Neutrophil (primary cell): ENCODE data around the gene ZNF865.
A peak's percentile ranks its signal among the peaks of the same experiment; 100 is the strongest.

ENCODE experiments used
- H3K27ac ChIP-seq: fragments of 200-600 bp; sonication (generic); 2 replicates; pipeline ENCODE4 v1.5.1; 2016; ENCODE audit warnings: mild to moderate bottlenecking, moderate library complexity
- H3K27me3 ChIP-seq: fragments of 200-600 bp; sonication (generic); 2 replicates; pipeline ENCODE4 v1.6.0; 2016; ENCODE audit warnings: mild to moderate bottlenecking
- H3K36me3 ChIP-seq: fragments of 200-600 bp; sonication (generic); 2 replicates; pipeline ENCODE4 v1.5.1; 2017
- H3K4me1 ChIP-seq, 2 experiments: fragments of 200-600 bp in 1 of 2; sonication (generic) in 1 of 2; 1 replicate in 1 of 2; 2 replicates in 1 of 2; pipeline versions ENCODE4 v1.5.1 to v1.6.1; 2013 to 2016; ENCODE audit warnings: low read depth in 1 of 2, low read length in 1 of 2, mild to moderate bottlenecking in 1 of 2, moderate library complexity in 1 of 2; ENCODE audit not compliant: control insufficient read depth in 1 of 2, insufficient read depth in 1 of 2
- H3K4me3 ChIP-seq, 2 experiments: fragments of 200-600 bp in 1 of 2; sonication (generic) in 1 of 2; 1 replicate in 1 of 2; 2 replicates in 1 of 2; pipeline ENCODE4 v1.5.1; 2013 to 2016; ENCODE audit warnings: low read depth in 1 of 2, low read length in 1 of 2, mild to moderate bottlenecking in 1 of 2, moderate library complexity in 1 of 2
- H3K9me3 ChIP-seq: fragments of 200-600 bp; sonication (generic); 2 replicates; pipeline ENCODE4 v1.5.1; 2016
- CTCF ChIP-seq: fragments of 200-600 bp; sonication (generic); IDR thresholded peaks from 2 replicates; pipeline ENCODE4 v1.5.1; 2016; ENCODE audit warnings: antibody characterized with exemption

The ZNF865 gene

GRCh38 chr19:55640577-55641425 is 35.4 kb downstream of the ZNF865 start, which contains the start of gene ZNF580:
TSS of gene ZNF580 (plus strand) at chr19:55641002. CDS start at chr19:55642509, 1,507 bp downstream.
- H3K27ac ChIP-seq: peak within 1 kb of the TSS; percentile 83
- peak within 1 kb of the TSS; percentile 73 to 96 for H3K4me3 ChIP-seq
- H3K36me3 ChIP-seq: peaks cover 21% of the 10 kb centered on the region
- H3K9me3 ChIP-seq: no peaks in the 10 kb centered on the region
- peaks cover 53 to 66% of the 10 kb centered on the region in 2 experiments for H3K4me1 ChIP-seq
- H3K27me3 ChIP-seq: peaks cover 36% of the 10 kb centered on the region
- TF ChIP-seq CTCF: no peak

- TF ChIP-seq CTCF: no peak
- H3K36me3 ChIP-seq: peaks cover 21% of the 10 kb centered on the region
- no peaks in the 10 kb centered on the region for H3K9me3 ChIP-seq
- peak overlapping the region; percentile 83 for H3K27ac ChIP-seq
- H3K4me3 ChIP-seq: peak overlapping the region; percentile 73 to 96
- H3K4me1 ChIP-seq: peaks cover 45 to 58% of the 10 kb centered on the region in 2 experiments
- H3K27me3 ChIP-seq: peaks cover 36% of the 10 kb centered on the region
Observed at GRCh38 chr19:55641426-55642152, 36.1 kb downstream of the ZNF865 start.

- Histone ChIP-seq H3K4me3 (peak overlapping the region; percentile 73 to 96), H3K27me3 (peaks cover 38% of the 10 kb centered on the region), H3K9me3 (no peaks in the 10 kb centered on the region), H3K4me1 (peaks cover 46 to 57% of the 10 kb centered on the region in 2 experiments), H3K36me3 (peaks cover 21% of the 10 kb centered on the region), H3K27ac (peak overlapping the region; percentile 83)
- no peak for TF ChIP-seq CTCF
Observed at GRCh38 chr19:55642153-55643002, 36.9 kb downstream of the ZNF865 start.

- TF ChIP-seq CTCF: no peak
- Histone ChIP-seq H3K9me3 (no peaks in the 10 kb centered on the region), H3K27ac (peak within 1 kb of the TSS; percentile 83), H3K36me3 (peaks cover 18% of the 10 kb centered on the region), H3K4me3 (peak within 1 kb of the TSS; percentile 73 to 96), H3K27me3 (peaks cover 47% of the 10 kb centered on the region), H3K4me1 (peaks cover 53 to 66% of the 10 kb centered on the region in 2 experiments)
Observed at GRCh38 chr19:55643003-55643886, 37.8 kb downstream of the ZNF865 start, which contains the start of gene ZNF581. TSS of gene ZNF581 (plus strand) at chr19:55643649. CDS start at chr19:55644572, 923 bp downstream.
